Measurements from ENCODE around the gene NECAB3.

Gene NECAB3

GRCh38 chr20:33621717-33622400 is 52.4 kb downstream of the NECAB3 start:
- DNase-seq (ENCODE audit: low read depth in 2 of 2): no peak

GRCh38 chr20:33612001-33612400 is 62.2 kb downstream of the NECAB3 start:
- no peak for DNase-seq (ENCODE audit: low read depth in 2 of 2)

- no peak for DNase-seq (ENCODE audit: low read depth in 2 of 2)
These were observed 63.1 kb downstream of the NECAB3 start for GRCh38 chr20:33611106-33611505.

- DNase-seq (ENCODE audit: low read depth in 2 of 2): no peak
These were observed 64.7 kb downstream of the NECAB3 start for GRCh38 chr20:33609504-33609903.
